ENCODE results near the gene FH. TPM values are rescaled to one million over a fixed set of nuclear protein-coding genes. Genes with fewer than 3 reads are reported as not detected.

FH gene
- total and polyA plus RNA-seq, 8 donors = 9.9 to 71.0 (median 48.4) TPM

DNA sequence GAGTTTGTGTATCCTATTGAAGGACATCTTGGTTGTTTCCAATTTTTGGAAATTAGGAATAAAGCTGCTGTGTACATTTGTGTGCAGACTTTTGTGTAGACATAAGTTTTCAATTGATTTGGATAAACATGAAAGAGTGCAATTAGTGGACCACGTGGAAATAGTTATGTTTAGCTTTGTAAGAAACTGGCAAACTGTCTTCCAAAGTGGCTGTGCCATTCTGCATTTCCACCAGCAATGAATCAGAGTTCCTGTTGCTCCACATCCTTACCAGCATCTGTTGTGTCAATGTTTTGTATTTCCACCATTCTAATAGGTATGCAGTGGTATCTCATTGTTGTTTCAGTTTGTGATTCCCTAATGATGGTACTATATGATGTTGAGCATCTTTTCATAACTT lies 46.5 kb downstream of the FH start:
- no peak for DNase-seq
- no peaks in the 10 kb centered on the region for H3K4me1 ChIP-seq
- TF ChIP-seq EP300 (IDR thresholded peaks at IDR 0.05) (no peak), POLR2AphosphoS5 (IDR thresholded peaks at IDR 0.05) (no peak), POLR2A (IDR thresholded peaks at IDR 0.05) (no peak)
- TF ChIP-seq, protein P1, sequence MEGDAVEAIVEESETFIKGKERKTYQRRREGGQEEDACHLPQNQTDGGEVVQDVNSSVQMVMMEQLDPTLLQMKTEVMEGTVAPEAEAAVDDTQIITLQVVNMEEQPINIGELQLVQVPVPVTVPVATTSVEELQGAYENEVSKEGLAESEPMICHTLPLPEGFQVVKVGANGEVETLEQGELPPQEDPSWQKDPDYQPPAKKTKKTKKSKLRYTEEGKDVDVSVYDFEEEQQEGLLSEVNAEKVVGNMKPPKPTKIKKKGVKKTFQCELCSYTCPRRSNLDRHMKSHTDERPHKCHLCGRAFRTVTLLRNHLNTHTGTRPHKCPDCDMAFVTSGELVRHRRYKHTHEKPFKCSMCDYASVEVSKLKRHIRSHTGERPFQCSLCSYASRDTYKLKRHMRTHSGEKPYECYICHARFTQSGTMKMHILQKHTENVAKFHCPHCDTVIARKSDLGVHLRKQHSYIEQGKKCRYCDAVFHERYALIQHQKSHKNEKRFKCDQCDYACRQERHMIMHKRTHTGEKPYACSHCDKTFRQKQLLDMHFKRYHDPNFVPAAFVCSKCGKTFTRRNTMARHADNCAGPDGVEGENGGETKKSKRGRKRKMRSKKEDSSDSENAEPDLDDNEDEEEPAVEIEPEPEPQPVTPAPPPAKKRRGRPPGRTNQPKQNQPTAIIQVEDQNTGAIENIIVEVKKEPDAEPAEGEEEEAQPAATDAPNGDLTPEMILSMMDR (IDR thresholded peaks at IDR 0.05) = no peak
- no peaks in the 10 kb centered on the region for H3K27me3 ChIP-seq
- no peaks in the 10 kb centered on the region for H3K9me3 ChIP-seq
- intact Hi-C loops (cut with DNase I; ENCODE audit: low total_unique reads) = no loop called here
- H3K36me3 ChIP-seq = no peaks in the 10 kb centered on the region
- no peak overlapping the region for H3K27ac ChIP-seq
- WGBS, 5 donors = 46 to 63% (median 55%) methylated on average over 1 of the region's 1 CpG
- H3K4me3 ChIP-seq = no peak overlapping the region

DNA sequence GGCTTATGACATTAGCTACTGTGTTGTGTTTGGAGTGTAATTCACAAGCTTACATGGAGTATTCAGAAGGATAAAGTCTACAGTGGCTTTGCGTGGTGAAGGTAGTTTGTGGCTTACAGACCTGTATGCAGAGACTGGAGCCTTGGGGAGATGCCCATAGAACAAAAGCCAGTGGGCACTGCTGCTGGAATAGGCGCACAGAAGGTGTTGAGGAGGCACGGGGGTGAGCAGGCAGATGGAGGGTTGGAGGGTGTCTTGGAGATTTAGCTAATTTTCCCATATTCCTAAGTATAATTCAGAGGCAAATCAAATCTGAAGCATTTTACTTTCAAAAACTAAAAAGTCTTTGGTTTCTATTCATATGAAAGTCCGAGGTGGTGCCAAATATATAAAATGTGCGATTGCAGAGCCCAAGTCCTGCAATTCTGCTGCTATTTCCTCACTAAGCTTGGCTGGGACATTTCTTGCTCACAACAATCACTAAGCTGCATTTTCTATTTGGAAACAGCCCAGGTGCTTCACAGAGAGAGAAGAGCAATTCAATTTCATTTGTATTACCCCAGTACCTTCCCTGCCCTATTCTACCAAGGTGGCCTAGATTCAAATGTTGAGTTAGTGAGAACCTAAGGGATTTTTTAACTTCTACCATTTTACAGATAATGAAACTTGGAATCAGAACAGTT lies 48.5 kb downstream of the FH start:
- intact Hi-C loops (cut with DNase I; ENCODE audit: low total_unique reads) = no loop called here
- Histone ChIP-seq H3K4me1 (no peaks in the 10 kb centered on the region), H3K27me3 (no peaks in the 10 kb centered on the region), H3K27ac (no peak overlapping the region), H3K36me3 (no peaks in the 10 kb centered on the region), H3K4me3 (no peak overlapping the region), H3K9me3 (no peaks in the 10 kb centered on the region)
- TF ChIP-seq EP300 (IDR thresholded peaks at IDR 0.05) (no peak), POLR2AphosphoS5 (IDR thresholded peaks at IDR 0.05) (no peak), POLR2A (IDR thresholded peaks at IDR 0.05) (no peak)
- TF ChIP-seq, protein P1 (IDR thresholded peaks at IDR 0.05) = no peak
- DNase-seq = no peak
- 85 to 91% (median 90%) methylated on average over 5 of the region's 5 CpGs for WGBS, 5 donors

- Histone ChIP-seq H3K27me3 (no peaks in the 10 kb centered on the region), H3K4me1 (no peaks in the 10 kb centered on the region), H3K9me3 (no peaks in the 10 kb centered on the region), H3K4me3 (no peak overlapping the region), H3K27ac (no peak overlapping the region), H3K36me3 (no peaks in the 10 kb centered on the region)
- 73 to 86% (median 78%) methylated on average over 3 of the region's 3 CpGs for WGBS, 5 donors
- intact Hi-C loops (cut with DNase I; ENCODE audit: low total_unique reads) = no loop called here
- TF ChIP-seq POLR2A (IDR thresholded peaks at IDR 0.05) (no peak), EP300 (IDR thresholded peaks at IDR 0.05) (no peak), POLR2AphosphoS5 (IDR thresholded peaks at IDR 0.05) (no peak)
- TF ChIP-seq, protein P1 (IDR thresholded peaks at IDR 0.05) = no peak
- no peak for DNase-seq
These were observed 49.2 kb downstream of the FH start for GRCh38 chr1:241470361-241470760.

DNA sequence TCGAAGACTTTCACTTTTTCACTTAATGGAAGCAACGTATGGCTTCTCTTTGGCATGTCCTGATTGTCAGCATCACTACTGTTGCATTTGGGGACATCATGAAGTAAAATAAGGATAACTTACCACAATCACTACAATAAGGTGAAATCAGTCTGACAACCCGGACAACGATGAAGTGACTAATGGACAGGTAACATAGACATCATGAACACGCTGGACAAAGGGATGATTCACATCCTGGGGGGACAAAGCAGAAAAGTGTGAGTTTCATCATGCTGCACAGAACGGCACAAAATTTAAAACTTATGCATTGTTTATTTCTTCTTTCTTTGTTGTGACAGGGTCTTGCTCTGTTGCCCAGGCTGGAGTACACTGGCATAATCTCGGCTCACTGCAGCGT lies 53.9 kb downstream of the FH start:
- no peaks in the 10 kb centered on the region for H3K27me3 ChIP-seq
- no peaks in the 10 kb centered on the region for H3K36me3 ChIP-seq
- H3K4me3 ChIP-seq = no peak overlapping the region
- 87 to 94% (median 91%) methylated on average over 8 of the region's 8 CpGs for WGBS, 5 donors
- H3K27ac ChIP-seq = no peak overlapping the region
- TF ChIP-seq POLR2AphosphoS5 (IDR thresholded peaks at IDR 0.05) (no peak), EP300 (IDR thresholded peaks at IDR 0.05) (no peak), POLR2A (IDR thresholded peaks at IDR 0.05) (no peak)
- TF ChIP-seq, protein P1 (IDR thresholded peaks at IDR 0.05) = no peak
- intact Hi-C loops (cut with DNase I; ENCODE audit: low total_unique reads) = no loop called here
- H3K9me3 ChIP-seq = no peaks in the 10 kb centered on the region
- H3K4me1 ChIP-seq = no peaks in the 10 kb centered on the region
- no peak for DNase-seq

Measured in stomach (tissue), 9 donors.